GM19023 (cell line): ENCODE data around the gene DNAJC4.

Experiments
- ATAC-seq: cut with Tn5 transposase; IDR thresholded peaks from one replicate; pipeline ENCODE4 v1.9.1; 2021; ENCODE audit warnings: mild to moderate bottlenecking, moderate library complexity; ENCODE audit not compliant: unreplicated experiment

DNAJC4 gene

DNA sequence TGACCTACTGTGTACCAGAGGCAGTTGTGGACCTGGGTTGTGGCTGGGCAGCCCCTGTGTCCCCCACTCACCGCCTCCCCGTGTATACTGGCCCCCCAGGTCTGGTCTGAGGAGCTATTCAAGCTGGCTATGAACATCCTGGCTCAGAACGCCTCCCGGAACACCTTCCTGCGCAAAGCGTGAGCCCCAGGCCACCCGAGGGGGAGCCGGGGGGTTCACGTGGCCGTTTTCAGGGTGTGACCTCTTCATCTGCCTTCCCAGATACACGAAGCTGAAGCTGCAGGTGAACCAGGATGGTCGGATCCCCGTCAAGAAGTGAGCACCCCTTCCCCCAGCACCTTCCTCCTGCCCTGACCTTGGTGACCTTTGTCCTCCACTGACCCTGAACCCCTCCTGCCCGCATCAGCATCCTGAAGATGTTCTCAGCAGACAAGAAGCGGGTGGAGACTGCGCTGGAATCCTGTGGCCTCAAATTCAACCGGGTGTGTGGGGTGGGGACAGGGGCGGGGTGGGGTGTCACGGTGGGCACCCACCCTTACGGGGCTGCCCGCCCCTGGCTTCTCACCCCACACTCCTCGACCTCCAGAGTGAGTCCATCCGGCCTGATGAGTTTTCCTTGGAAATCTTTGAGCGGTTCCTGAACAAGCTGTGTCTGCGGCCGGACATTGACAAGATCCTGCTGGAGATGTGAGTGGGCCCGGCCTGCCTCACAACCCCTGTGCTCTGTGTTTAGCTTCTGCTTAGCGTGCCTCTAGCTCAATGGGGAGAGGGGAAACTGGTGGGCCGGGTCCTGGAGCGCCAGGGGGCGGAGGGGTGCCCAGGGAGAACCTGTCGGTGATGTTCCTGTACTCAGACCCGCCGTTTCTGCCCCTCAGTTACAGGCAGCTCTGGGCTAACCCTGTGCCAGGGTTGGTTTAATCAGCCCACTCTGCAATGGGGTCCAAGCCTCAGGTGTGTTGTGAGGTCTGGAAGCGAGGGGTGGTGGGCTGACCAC lies 25.1 kb downstream of the DNAJC4 start:
- no peak for ATAC-seq

DNA sequence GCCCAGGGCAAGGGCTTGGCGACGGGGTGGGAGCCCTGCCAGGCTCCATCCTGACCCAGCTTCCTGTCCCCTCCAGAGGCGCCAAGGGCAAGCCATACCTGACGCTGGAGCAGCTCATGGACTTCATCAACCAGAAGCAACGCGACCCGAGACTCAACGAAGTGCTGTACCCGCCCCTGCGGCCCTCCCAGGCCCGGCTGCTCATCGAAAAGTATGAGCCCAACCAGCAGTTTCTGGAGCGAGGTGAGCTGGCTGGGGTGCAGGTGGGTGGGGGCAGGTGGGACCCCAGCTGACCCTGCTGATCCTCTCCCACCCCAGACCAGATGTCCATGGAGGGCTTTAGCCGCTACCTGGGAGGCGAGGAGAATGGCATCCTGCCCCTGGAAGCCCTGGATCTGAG lies 26.0 kb downstream of the DNAJC4 start:
- no peak for ATAC-seq

DNA sequence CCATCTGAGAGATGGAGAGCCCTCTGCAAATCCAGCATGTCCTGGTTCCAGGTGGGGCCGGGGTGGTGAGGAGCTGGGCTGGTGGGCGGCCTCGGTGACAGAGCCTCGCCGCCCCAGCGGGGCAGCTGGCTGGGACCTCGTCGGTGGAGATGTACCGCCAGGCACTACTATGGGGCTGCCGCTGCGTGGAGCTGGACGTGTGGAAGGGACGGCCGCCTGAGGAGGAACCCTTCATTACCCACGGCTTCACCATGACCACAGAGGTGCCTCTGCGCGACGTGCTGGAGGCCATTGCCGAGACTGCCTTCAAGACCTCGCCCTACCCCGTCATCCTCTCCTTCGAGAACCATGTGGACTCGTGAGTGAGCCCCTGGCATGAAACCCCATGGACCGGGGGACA lies 28.0 kb downstream of the DNAJC4 start:
- ATAC-seq: no peak

- ATAC-seq: no peak
Measured at GRCh38 chr11:64258946-64259532, 28.7 kb downstream of the DNAJC4 start.

GRCh38 chr11:64259533-64260067 lies 29.3 kb downstream of the DNAJC4 start:
- no peak for ATAC-seq

- no peak for ATAC-seq
Measured at GRCh38 chr11:64260147-64260708, 29.9 kb downstream of the DNAJC4 start.

- ATAC-seq: no peak
Measured at GRCh38 chr11:64261556-64262080, 31.3 kb downstream of the DNAJC4 start.

DNA sequence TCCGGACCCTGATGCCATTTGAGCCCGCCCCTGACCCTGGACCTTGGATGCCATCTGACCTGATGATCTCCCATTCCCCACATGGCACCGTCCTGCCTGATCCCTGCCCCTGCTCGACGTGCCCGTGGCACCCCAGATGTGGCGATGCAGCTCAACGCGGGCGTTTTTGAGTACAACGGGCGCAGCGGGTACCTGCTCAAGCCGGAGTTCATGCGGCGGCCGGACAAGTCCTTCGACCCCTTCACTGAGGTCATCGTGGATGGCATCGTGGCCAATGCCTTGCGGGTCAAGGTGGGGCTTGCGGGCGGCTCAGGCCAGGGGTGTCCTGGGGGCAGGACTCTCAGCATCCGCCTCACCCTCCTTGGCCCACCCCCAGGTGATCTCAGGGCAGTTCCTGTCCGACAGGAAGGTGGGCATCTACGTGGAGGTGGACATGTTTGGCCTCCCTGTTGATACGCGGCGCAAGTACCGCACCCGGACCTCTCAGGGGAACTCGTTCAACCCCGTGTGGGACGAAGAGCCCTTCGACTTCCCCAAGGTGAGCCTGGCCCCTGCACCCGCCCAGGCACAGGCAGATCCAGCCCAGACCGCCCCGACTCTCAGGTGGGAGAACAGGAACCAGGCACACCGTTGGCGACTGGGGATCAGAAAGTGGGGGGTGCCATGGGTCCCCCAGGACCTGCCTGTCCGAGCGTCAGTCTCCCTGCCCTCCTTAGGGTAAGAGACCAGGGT lies 32.1 kb downstream of the DNAJC4 start:
- no peak for ATAC-seq

- ATAC-seq: no peak
Measured at GRCh38 chr11:64263021-64263946, 32.9 kb downstream of the DNAJC4 start.

DNA sequence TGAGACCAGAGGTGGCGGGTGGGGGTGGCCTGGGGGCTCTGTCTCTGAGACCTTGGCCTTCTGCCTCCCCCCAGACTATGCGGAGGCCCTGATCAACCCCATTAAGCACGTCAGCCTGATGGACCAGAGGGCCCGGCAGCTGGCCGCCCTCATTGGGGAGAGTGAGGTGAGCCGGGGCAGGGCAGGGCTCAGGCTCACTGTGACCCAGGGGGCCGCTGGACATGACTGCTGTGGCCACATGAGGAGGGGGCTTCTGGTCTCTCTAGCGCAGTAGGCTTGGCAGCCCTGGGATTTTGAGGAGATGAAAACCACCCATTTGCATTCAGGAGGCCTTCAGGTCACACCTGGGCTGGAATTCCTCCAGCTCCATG lies 33.6 kb downstream of the DNAJC4 start:
- no peak for ATAC-seq

- ATAC-seq: no peak
Measured at GRCh38 chr11:64264371-64264852, 34.1 kb downstream of the DNAJC4 start.

- ATAC-seq: no peak
Measured at GRCh38 chr11:64265176-64266160, 35.1 kb downstream of the DNAJC4 start.

DNA sequence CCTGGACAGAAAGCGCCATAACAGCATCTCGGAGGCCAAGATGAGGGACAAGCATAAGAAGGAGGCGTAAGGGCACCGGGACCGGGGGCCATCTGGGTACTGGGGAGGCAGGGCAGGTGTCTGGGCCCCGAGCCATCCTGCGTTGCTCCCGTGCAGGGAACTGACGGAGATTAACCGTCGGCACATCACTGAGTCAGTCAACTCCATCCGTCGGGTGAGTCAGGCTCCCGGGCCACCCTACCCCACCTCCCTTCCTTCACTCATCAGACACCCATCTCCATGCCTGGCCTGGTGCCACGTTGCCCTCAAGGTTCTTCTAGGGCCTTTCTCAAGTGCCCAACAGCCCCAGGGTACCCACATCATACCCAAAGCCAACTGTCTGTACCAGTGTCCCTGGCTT lies 36.0 kb downstream of the DNAJC4 start:
- no peak for ATAC-seq

- no peak for ATAC-seq
Measured at GRCh38 chr11:64267207-64267945, 37.0 kb downstream of the DNAJC4 start.

GRCh38 chr11:64268025-64268892 lies 37.9 kb downstream of the DNAJC4 start:
- no peak for ATAC-seq

DNA sequence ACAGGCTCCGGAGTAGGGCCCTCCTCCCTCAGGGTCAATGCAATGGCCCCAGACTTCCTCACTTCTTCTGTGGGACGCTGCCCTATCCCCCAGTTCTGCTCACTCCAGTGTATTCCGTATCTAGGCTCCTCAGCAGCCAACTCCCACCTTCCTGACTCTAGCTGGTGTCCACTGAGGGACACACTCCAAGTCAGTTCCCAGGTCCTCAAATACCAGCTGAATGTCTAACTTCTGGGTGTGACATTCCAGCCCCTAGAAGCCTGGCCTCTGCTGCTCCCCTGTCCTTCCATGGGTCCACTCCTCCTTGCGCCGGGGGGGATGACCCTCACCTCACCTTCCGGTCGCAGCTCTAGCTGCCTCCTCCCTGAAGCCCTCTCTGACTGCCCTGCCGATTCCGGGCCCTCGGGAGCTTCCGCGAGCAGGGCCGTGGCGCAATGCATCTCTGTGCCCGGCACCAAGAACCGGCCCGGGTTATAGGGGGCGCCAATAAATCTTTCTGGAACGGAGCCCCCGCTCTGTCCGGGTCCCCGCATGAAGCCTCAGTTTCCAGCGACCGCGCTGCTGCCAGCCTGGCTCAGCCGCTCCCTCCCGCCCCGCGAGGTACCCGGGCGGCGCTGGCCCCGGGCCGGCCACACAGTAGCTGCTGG lies 38.7 kb downstream of the DNAJC4 start:
- peak; percentile 1 for ATAC-seq
